OCI-LY7 (cell line): ENCODE data around the gene ACAP3. TPM values are rescaled to one million over a fixed set of nuclear protein-coding genes. Genes with fewer than 3 reads are reported as not detected.

ENCODE experiments used
- BruUV-seq: library from RNA; stranded (reverse); fragments of 400-500 nt; replicated peaks from 2 replicates; lab custom pipeline; 2021; lab: Mats Ljungman, UMichigan
- CTCF ChIA-PET: fragments of 300-600 bp; sonication (Branson Sonifier 250); formaldehyde crosslinking; loops from one replicate; lab custom pipeline; 2022; ENCODE audit warnings: antibody characterized with exemption; ENCODE audit not compliant: unreplicated experiment; lab: Charles Lee
- POLR2A ChIA-PET: fragments of 300-600 bp; sonication (Branson Sonifier 250); formaldehyde crosslinking; loops from one replicate; lab custom pipeline; 2022; ENCODE audit warnings: antibody characterized with exemption; lab: Charles Lee
- DNase-seq: peaks from one replicate; pipeline ENCODE4 v3.0.0-alpha.2; 2015; ENCODE audit warnings: low spot score
- H2AFZ ChIP-seq: fragments of 200-600 bp; sonication (generic), shearing (Covaris generic); 2 replicates; pipeline ENCODE4 v1.6.1; 2014; ENCODE audit warnings: mild to moderate bottlenecking, antibody characterized with exemption, low read length, moderate library complexity
- H3K27ac ChIP-seq: fragments of 200-600 bp; sonication (generic); 2 replicates; pipeline ENCODE4 v1.5.1; 2014; ENCODE audit warnings: mixed run types, low read depth, mild to moderate bottlenecking, moderate library complexity, low read length, inconsistent platforms; ENCODE audit not compliant: poor library complexity, severe bottlenecking
- H3K36me3 ChIP-seq: fragments of 200-600 bp; sonication (generic); 2 replicates; pipeline ENCODE4 v1.6.1; 2014; ENCODE audit warnings: mild to moderate bottlenecking, antibody characterized with exemption, low read length, moderate library complexity, mixed read lengths; ENCODE audit not compliant: insufficient read depth
- H3K4me1 ChIP-seq: fragments of 200-600 bp; sonication (generic); 2 replicates; pipeline ENCODE4 v1.5.1; 2014; ENCODE audit warnings: mild to moderate bottlenecking, low read length; ENCODE audit not compliant: insufficient read depth, poor library complexity, severe bottlenecking
- H3K4me2 ChIP-seq: fragments of 200-600 bp; sonication (generic); 2 replicates; pipeline ENCODE4 v1.6.1; 2014; ENCODE audit warnings: mild to moderate bottlenecking, low read length
- H3K4me3 ChIP-seq: fragments of 200-600 bp; sonication (generic); 2 replicates; pipeline ENCODE4 v1.5.1; 2014; ENCODE audit warnings: mild to moderate bottlenecking, low read depth, low read length; ENCODE audit not compliant: poor library complexity, severe bottlenecking
- H3K79me2 ChIP-seq: fragments of 200-600 bp; sonication (generic); 2 replicates; pipeline ENCODE4 v1.6.1; 2016; ENCODE audit warnings: low read depth, mild to moderate bottlenecking, low read length, moderate library complexity, mixed read lengths; ENCODE audit not compliant: insufficient read depth
- H3K9me2 ChIP-seq: fragments of 200-600 bp; sonication (generic); 2 replicates; pipeline ENCODE4 v1.6.1; 2016; ENCODE audit warnings: mild to moderate bottlenecking, low read length, mixed read lengths; ENCODE audit not compliant: insufficient read depth
- H3K9me3 ChIP-seq: fragments of 200-600 bp; sonication (generic); 2 replicates; pipeline ENCODE4 v1.6.1; 2014; ENCODE audit warnings: mild to moderate bottlenecking, mixed run types, low read length, mixed read lengths
- H4K20me1 ChIP-seq: fragments of 200-600 bp; sonication (generic); 2 replicates; pipeline ENCODE4 v1.6.1; 2014; ENCODE audit warnings: mild to moderate bottlenecking, antibody characterized with exemption, low read length, moderate library complexity, mixed read lengths; ENCODE audit not compliant: insufficient read depth
- EZH2phosphoT487 ChIP-seq: fragments of 200-600 bp; sonication (generic); IDR thresholded peaks from 2 replicates; pipeline ENCODE4 v1.6.1; 2018; ENCODE audit warnings: low read depth, borderline replicate concordance, mild to moderate bottlenecking, mixed run types, antibody characterized with exemption, low read length, moderate library complexity, mixed read lengths
- intact Hi-C: fragments of 100-400 bp; cut with micrococcal nuclease; formaldehyde crosslinking; loops from one replicate; pipeline ENCODE4 v1.10.0; 2022; ENCODE audit not compliant: unreplicated experiment
- total RNA-seq, 2 experiments: library from RNA; depleted of rRNA in 1 of 2; stranded (reverse); fragments of >200 nt in 1 of 2; shearing (Covaris generic) in 1 of 2; gene quantifications; 2 replicates each; pipeline ENCODE4 v1.2.3, GENCODE V29; 2014 to 2022
- TF ChIP-seq, protein P1 (sequence below): fragments of 200-600 bp; sonication (generic); conservative IDR thresholded peaks from 2 replicates; pipeline ENCODE4 v1.5.1; 2014; ENCODE audit warnings: mild to moderate bottlenecking, antibody characterized with exemption, low read length, moderate library complexity, mixed read lengths

ACAP3 gene
- total RNA-seq, 2 experiments from 2014 or later, result 26.3 to 47.6 TPM

DNA sequence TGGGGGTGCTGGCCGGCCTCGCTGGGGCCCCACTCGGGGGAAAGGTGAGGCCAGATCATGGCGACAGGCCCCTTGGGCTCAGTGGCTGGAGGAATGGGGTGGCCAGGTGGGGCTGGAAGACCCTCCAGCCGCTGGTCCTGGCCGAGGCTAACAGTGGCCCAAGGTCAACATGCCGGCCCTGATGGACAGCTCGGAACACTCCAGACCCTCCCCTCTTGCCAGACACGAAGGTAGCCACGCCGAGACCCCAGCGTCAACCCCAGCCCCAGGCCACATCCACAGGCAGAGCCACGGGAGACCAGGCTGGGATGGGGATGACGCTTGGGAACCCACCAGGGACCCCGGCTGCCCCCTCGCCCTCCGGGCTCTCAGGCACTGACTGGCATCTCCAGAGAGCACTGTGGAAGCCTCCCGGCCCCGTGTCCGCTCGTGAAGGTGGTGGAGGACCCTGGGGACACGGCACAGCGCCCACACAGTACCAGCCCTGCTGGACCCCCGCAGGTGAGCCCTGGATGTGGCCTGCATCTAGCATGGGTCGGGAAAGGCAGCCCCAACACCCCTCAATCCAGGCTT lies 60.3 kb downstream of the ACAP3 start:
- intact Hi-C loops, result no loop called here
- no peak for DNase-seq
- H3K4me1 ChIP-seq, result peaks cover 9% of the 10 kb centered on the region
- no peak for TF ChIP-seq EZH2phosphoT487
- TF ChIP-seq, protein P1, sequence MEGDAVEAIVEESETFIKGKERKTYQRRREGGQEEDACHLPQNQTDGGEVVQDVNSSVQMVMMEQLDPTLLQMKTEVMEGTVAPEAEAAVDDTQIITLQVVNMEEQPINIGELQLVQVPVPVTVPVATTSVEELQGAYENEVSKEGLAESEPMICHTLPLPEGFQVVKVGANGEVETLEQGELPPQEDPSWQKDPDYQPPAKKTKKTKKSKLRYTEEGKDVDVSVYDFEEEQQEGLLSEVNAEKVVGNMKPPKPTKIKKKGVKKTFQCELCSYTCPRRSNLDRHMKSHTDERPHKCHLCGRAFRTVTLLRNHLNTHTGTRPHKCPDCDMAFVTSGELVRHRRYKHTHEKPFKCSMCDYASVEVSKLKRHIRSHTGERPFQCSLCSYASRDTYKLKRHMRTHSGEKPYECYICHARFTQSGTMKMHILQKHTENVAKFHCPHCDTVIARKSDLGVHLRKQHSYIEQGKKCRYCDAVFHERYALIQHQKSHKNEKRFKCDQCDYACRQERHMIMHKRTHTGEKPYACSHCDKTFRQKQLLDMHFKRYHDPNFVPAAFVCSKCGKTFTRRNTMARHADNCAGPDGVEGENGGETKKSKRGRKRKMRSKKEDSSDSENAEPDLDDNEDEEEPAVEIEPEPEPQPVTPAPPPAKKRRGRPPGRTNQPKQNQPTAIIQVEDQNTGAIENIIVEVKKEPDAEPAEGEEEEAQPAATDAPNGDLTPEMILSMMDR, result no peak
- no peak overlapping the region for H3K4me3 ChIP-seq
- H3K79me2 ChIP-seq, result no peaks in the 10 kb centered on the region
- H3K9me2 ChIP-seq, result no peaks in the 10 kb centered on the region
- POLR2A ChIA-PET, result no interaction called here
- no peak overlapping the region for H2AFZ ChIP-seq
- 0 out of 2 replicates have a peak, but pooled peaks cover 5% of the 10 kb centered on the region for H3K36me3 ChIP-seq
- CTCF ChIA-PET, result no interaction called here
- H3K9me3 ChIP-seq, result no peaks in the 10 kb centered on the region
- no peak overlapping the region for H3K4me2 ChIP-seq
- H3K27ac ChIP-seq, result no peak overlapping the region
- BruUV-seq, result no TSS peak
- H4K20me1 ChIP-seq, result no peaks in the 10 kb centered on the region

DNA sequence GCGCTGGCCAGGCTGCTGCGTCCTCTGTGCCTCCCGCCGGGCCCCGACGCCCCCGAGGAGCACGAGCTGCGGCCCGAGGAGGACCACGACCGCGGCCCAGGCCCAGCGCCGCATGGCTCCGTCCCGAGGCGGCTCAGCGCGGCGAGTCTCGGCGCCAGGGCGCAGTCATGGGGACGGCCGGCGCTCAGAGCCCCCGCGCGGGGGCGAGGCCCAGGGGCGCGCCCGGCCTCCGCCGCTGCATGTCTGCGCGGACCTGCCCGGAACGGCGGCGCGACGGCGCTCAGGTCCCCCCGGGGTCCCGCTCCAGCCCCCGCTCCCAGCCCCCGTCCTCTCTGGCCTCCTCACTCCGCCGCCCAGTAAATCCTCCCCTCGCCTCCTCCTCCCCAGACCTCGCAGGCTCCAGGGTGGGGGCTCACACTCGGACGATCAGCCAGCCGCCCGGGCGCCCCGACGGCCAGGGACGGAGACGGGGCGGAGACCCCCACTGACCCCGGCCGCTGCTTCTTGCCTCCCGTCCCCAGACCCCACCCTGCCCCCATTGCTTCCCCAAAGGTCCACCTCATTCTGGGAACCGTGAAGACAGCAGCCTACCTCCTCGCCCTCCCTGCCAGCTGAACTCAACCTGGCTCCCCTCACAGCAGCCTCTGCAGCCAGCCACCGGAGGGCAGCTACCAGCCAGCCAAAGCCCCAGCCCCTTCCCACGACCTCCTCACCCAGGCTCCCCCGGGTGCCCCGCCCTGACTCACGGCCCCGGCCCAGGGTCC lies 61.0 kb downstream of the ACAP3 start, which contains the start of gene C1QTNF12:
Gene C1QTNF12 (minus strand): TSS at position 146 of the 764 bp plus-strand sequence. CDS start 32 bp downstream, at position 114.
- no TSS peak for BruUV-seq
- H2AFZ ChIP-seq, result no peak within 1 kb of the TSS
- POLR2A ChIA-PET, result no interaction called here

More for the DNA sequence above, 61.0 kb downstream of the ACAP3 start, which contains the start of gene C1QTNF12:
- TF ChIP-seq, protein P1, result no peak
- TF ChIP-seq EZH2phosphoT487, result no peak
- CTCF ChIA-PET, result no interaction called here
- H3K36me3 ChIP-seq, result no peaks in the 10 kb centered on the region
- peaks cover 9% of the 10 kb centered on the region for H3K4me1 ChIP-seq
- DNase-seq, result no peak
- H3K4me2 ChIP-seq, result no peak within 1 kb of the TSS
- intact Hi-C loops, result no loop called here
- H3K9me2 ChIP-seq, result no peaks in the 10 kb centered on the region
- H4K20me1 ChIP-seq, result no peaks in the 10 kb centered on the region
- H3K79me2 ChIP-seq, result no peaks in the 10 kb centered on the region
- H3K27ac ChIP-seq, result no peak within 1 kb of the TSS
- H3K4me3 ChIP-seq, result no peak within 1 kb of the TSS
- no peaks in the 10 kb centered on the region for H3K9me3 ChIP-seq
